Cardiac muscle cell (in vitro differentiated cells and primary cell): ENCODE data around the gene CXorf65. TPM values are rescaled to one million over a fixed set of nuclear protein-coding genes. Genes with fewer than 3 reads are reported as not detected.
A peak's percentile ranks its signal among the peaks of the same experiment; 100 is the strongest.

Experiments
- DNase-seq, 2 donors: peaks; one replicate each; pipeline versions ENCODE4 v3.0.0 to v3.0.0-alpha.2; 2010 to 2017; ENCODE audit warnings: low read depth in 1 of 2, low spot score in 1 of 2
- H3K27ac ChIP-seq: fragments of 200-600 bp; sonication (generic); 2 replicates; pipeline ENCODE4 v1.5.1; 2016
- H3K27me3 ChIP-seq: fragments of 200-600 bp; sonication (generic); 2 replicates; pipeline ENCODE4 v1.6.0; 2016; ENCODE audit warnings: control low read depth
- H3K36me3 ChIP-seq: fragments of 200-600 bp; sonication (generic); 2 replicates; pipeline ENCODE4 v1.5.1; 2016; ENCODE audit warnings: control low read depth
- H3K4me1 ChIP-seq: fragments of 200-600 bp; sonication (generic); 2 replicates; pipeline ENCODE4 v1.8.1; 2017; ENCODE audit warnings: low read depth, mild to moderate bottlenecking, mixed run types
- H3K4me3 ChIP-seq: fragments of 200-600 bp; sonication (generic); 2 replicates; pipeline ENCODE4 v1.5.1; 2016; ENCODE audit warnings: mild to moderate bottlenecking
- H3K9me3 ChIP-seq: fragments of 200-600 bp; sonication (generic); 2 replicates; pipeline ENCODE4 v1.5.1; 2017; ENCODE audit warnings: low read depth, mild to moderate bottlenecking, control low read depth
- CTCF ChIP-seq: IDR thresholded peaks from 2 replicates; pipeline ENCODE4 v1.5.1; 2012; ENCODE audit warnings: low read depth, mild to moderate bottlenecking, low read length
- polyA plus RNA-seq: library from polyadenylated mRNA; unstranded; fragments of >200 nt; fragmentation: Nextera tagmentation; extraction: Ambion mirVana; gene quantifications from 2 replicates; pipeline ENCODE4 v1.2.1, GENCODE V29; 2016
- total RNA-seq: library from RNA; depleted of rRNA; stranded (reverse); fragments of >200 nt; gene quantifications from 2 replicates; pipeline ENCODE4 v1.2.3, GENCODE V29; 2016

Gene CXorf65
- total and polyA plus RNA-seq, 2 experiments from 2014 or later: not detected

DNA sequence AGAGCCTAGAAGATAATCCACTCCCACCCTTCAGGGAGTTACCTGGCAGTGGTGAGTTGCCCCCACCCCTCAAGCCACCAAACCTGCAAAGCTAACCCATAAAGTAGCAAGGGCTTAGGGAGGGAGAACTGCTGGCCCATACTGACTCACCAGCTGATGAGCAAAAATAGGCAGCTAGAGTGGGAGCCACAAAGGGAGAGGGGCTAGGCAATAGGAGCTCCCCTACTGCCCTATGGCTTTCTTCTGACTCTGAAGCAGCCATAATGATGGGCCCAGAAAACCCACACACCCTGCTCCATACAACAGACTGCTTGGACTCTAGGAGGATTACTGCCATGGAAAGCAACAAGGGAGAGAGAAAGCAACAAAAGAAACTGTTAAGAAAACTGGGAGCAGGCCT is 46.4 kb downstream of the CXorf65 start:
- no peak overlapping the region for H3K27ac ChIP-seq
- no peak for TF ChIP-seq CTCF
- H3K4me1 ChIP-seq: no peaks in the 10 kb centered on the region
- DNase-seq: no peak
- H3K36me3 ChIP-seq: peaks cover 2% of the 10 kb centered on the region
- H3K4me3 ChIP-seq: no peak overlapping the region
- H3K9me3 ChIP-seq: no peaks in the 10 kb centered on the region
- no peaks in the 10 kb centered on the region for H3K27me3 ChIP-seq

- Histone ChIP-seq H3K36me3 (peaks cover 2% of the 10 kb centered on the region), H3K4me1 (no peaks in the 10 kb centered on the region), H3K27me3 (no peaks in the 10 kb centered on the region), H3K9me3 (no peaks in the 10 kb centered on the region), H3K4me3 (no peak overlapping the region), H3K27ac (no peak overlapping the region)
- no peak for TF ChIP-seq CTCF
- no peak for DNase-seq
These were observed 48.6 kb downstream of the CXorf65 start for GRCh38 chrX:71057848-71058530.

DNA sequence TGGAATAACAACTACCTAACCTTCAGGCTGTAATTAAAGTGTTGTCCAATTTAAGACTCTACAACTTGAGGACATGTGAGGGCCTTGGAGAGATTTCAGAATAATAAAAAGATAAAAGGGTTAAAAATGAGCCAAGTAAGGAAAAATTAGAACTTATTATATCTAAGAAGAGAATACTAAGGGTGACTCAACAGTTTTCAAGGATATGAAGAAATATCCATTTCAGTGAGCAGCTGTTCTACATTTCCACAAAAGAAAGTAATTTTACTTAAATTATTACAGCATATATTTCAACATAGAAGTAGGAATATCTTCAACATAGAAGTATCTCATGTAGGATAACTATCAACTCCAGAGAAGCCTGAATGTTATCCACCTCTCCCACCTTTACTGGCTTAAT is 49.7 kb downstream of the CXorf65 start:
- H3K9me3 ChIP-seq: no peaks in the 10 kb centered on the region
- no peaks in the 10 kb centered on the region for H3K27me3 ChIP-seq
- H3K4me3 ChIP-seq: no peak overlapping the region
- no peak for TF ChIP-seq CTCF
- no peak overlapping the region for H3K27ac ChIP-seq
- no peaks in the 10 kb centered on the region for H3K4me1 ChIP-seq
- H3K36me3 ChIP-seq: peaks cover 2% of the 10 kb centered on the region
- peak in 1 of 2 donors; percentile 63 for DNase-seq

Other genes starting within 250 kb of the CXorf65 start
- gene TEX11, start 198.0 kb downstream of the CXorf65 start, total RNA-seq: 0.07 TPM in 1 of 2 replicates, not detected in the other
- gene TEX11, start 198.0 kb downstream of the CXorf65 start, polyA plus RNA-seq: not detected in 2 replicates
- gene SLC7A3, start 175.6 kb downstream of the CXorf65 start, total RNA-seq: 3.6 and 6.0 TPM in 2 replicates
- 4.7 and 5.4 TPM in 2 replicates for gene SLC7A3, start 175.6 kb downstream of the CXorf65 start, polyA plus RNA-seq
- 45.7 and 62.3 TPM in 2 replicates for gene SNX12, start 38.4 kb downstream of the CXorf65 start, total RNA-seq
- 6.6 and 9.5 TPM in 2 replicates for gene SNX12, start 38.4 kb downstream of the CXorf65 start, polyA plus RNA-seq
- gene FOXO4, start 10.9 kb downstream of the CXorf65 start, total RNA-seq: 16.7 and 24.2 TPM in 2 replicates
- 7.8 and 14.5 TPM in 2 replicates for gene FOXO4, start 10.9 kb downstream of the CXorf65 start, polyA plus RNA-seq
- not detected in 2 replicates for gene IL2RG, start 4.8 kb upstream of the CXorf65 start, total RNA-seq
- 2.3 TPM in 1 of 2 replicates, not detected in the other for gene IL2RG, start 4.8 kb upstream of the CXorf65 start, polyA plus RNA-seq
- 29.2 and 56.5 TPM in 2 replicates for gene MED12, start 11.9 kb upstream of the CXorf65 start, total RNA-seq
- gene MED12, start 11.9 kb upstream of the CXorf65 start, polyA plus RNA-seq: 17.9 and 25.4 TPM in 2 replicates
- 7.4 and 10.2 TPM in 2 replicates for gene NLGN3, start 38.1 kb upstream of the CXorf65 start, total RNA-seq
- 6.4 and 8.1 TPM in 2 replicates for gene NLGN3, start 38.1 kb upstream of the CXorf65 start, polyA plus RNA-seq
- not detected in 2 replicates for gene GJB1, start 116.5 kb upstream of the CXorf65 start, total RNA-seq
- gene GJB1, start 116.5 kb upstream of the CXorf65 start, polyA plus RNA-seq: not detected in 2 replicates
- gene ZMYM3, start 147.4 kb upstream of the CXorf65 start, total RNA-seq: 77.8 and 112 TPM in 2 replicates
- gene ZMYM3, start 147.4 kb upstream of the CXorf65 start, polyA plus RNA-seq: 24.8 and 34.4 TPM in 2 replicates
- gene NONO, start 176.9 kb upstream of the CXorf65 start, total RNA-seq: 524 and 770 TPM in 2 replicates
- gene NONO, start 176.9 kb upstream of the CXorf65 start, polyA plus RNA-seq: 278 and 318 TPM in 2 replicates
- 99.7 and 158 TPM in 2 replicates for gene ITGB1BP2, start 195.0 kb upstream of the CXorf65 start, total RNA-seq
- 60.4 and 115 TPM in 2 replicates for gene ITGB1BP2, start 195.0 kb upstream of the CXorf65 start, polyA plus RNA-seq